RPMI8226 (cell line): ENCODE data around the gene MUC3A.
"Not testable (repeated sequence)": the region's sequence is repeated elsewhere in the genome, so short reads cannot be mapped to it uniquely, and the experiment has no call there.

ENCODE experiments used
- DNase-seq: peaks from one replicate; pipeline ENCODE4 v3.0.0-alpha.2; 2015

Gene MUC3A

GRCh38 chr7:100949227-100949932 is at the start of gene MUC3A:
MUC3A (plus strand) TSS chr7:100949534; CDS start chr7:100949625, 91 bp downstream.
- DNase-seq = no peak

- DNase-seq = no peak
Measured at GRCh38 chr7:100900978-100901377, 48.4 kb upstream of the MUC3A start.

- peak; percentile 91 for DNase-seq
Measured at GRCh38 chr7:100901921-100902332, 47.4 kb upstream of the MUC3A start.

GRCh38 chr7:100902638-100903037 is 46.7 kb upstream of the MUC3A start:
- no peak for DNase-seq

- DNase-seq = no peak
Measured at GRCh38 chr7:100908512-100908911, 40.8 kb upstream of the MUC3A start.

GRCh38 chr7:100910443-100910842 is 38.9 kb upstream of the MUC3A start:
- DNase-seq = not testable (repeated sequence)

GRCh38 chr7:100911484-100911883 is 37.9 kb upstream of the MUC3A start:
- no peak for DNase-seq

- no peak for DNase-seq
Measured at GRCh38 chr7:100914208-100914878, 35.0 kb upstream of the MUC3A start.

- no peak for DNase-seq
Measured at GRCh38 chr7:100914879-100915447, 34.4 kb upstream of the MUC3A start.

- DNase-seq = not testable (repeated sequence)
Measured at GRCh38 chr7:100919335-100919734, 30.0 kb upstream of the MUC3A start.

GRCh38 chr7:100919779-100920437 is 29.4 kb upstream of the MUC3A start:
- DNase-seq = not testable (repeated sequence)

- DNase-seq = no peak
Measured at GRCh38 chr7:100921039-100921438, 28.3 kb upstream of the MUC3A start.

GRCh38 chr7:100923616-100924015 is 25.7 kb upstream of the MUC3A start:
- DNase-seq = not testable (repeated sequence)

GRCh38 chr7:100929808-100930174 is 19.5 kb upstream of the MUC3A start:
- DNase-seq = no peak

- no peak for DNase-seq
Measured at GRCh38 chr7:100933734-100934133, 15.6 kb upstream of the MUC3A start.

GRCh38 chr7:100935381-100935780 is 14.0 kb upstream of the MUC3A start:
- not testable (repeated sequence) for DNase-seq

- DNase-seq = not testable (repeated sequence)
Measured at GRCh38 chr7:100936167-100936566, 13.2 kb upstream of the MUC3A start.

- DNase-seq = no peak
Measured at GRCh38 chr7:100942045-100942774, 7.1 kb upstream of the MUC3A start.

- DNase-seq = no peak
Measured at GRCh38 chr7:100943693-100944092, 5.6 kb upstream of the MUC3A start.

- DNase-seq = no peak
Measured at GRCh38 chr7:100944138-100944537, 5.2 kb upstream of the MUC3A start.

- DNase-seq = no peak
Measured at GRCh38 chr7:100946111-100946510, 3.2 kb upstream of the MUC3A start.

GRCh38 chr7:100946766-100947365 is 2.5 kb upstream of the MUC3A start:
- DNase-seq = peak; percentile 2
